ENCODE data around the gene DGCR6L. TPM values are rescaled to one million over a fixed set of nuclear protein-coding genes. Genes with fewer than 3 reads are reported as not detected.
"Not testable (repeated sequence)": the region's sequence is repeated elsewhere in the genome, so short reads cannot be mapped to it uniquely, and the experiment has no call there.

DGCR6L gene
- polyA plus RNA-seq (2012; ENCODE audit: insufficient read depth, insufficient read length, low read depth) = 200 TPM

GRCh38 chr22:20319745-20320658 lies at the start of gene DGCR6L:
Gene DGCR6L (minus strand): TSS chr22:20320060. CDS start chr22:20319988, 72 bp downstream.
- no peaks in the 10 kb centered on the region for H3K4me1 ChIP-seq
- H3K4me3 ChIP-seq (ENCODE audit: low read depth, low read length) = peak within 1 kb of the TSS; percentile 95
- TF ChIP-seq CTCF (IDR thresholded peaks at IDR 0.05; ENCODE audit: low read depth, low read length) = no peak
- no peaks in the 10 kb centered on the region for H3K27me3 ChIP-seq
- DNase-seq = peak; percentile 97
- H3K36me3 ChIP-seq = no peaks in the 10 kb centered on the region; the same call in 1 of the 2 replicates
- no peaks in the 10 kb centered on the region for H3K9me3 ChIP-seq

- DNase-seq; H3K4me3 ChIP-seq (ENCODE audit: low read depth, low read length); H3K4me1 ChIP-seq: not testable (repeated sequence)
Observed at GRCh38 chr22:20368875-20369274, 49.0 kb upstream of the DGCR6L start.

GRCh38 chr22:20366841-20367240 lies 47.0 kb upstream of the DGCR6L start:
- H3K9me3 ChIP-seq; H3K36me3 ChIP-seq; H3K4me3 ChIP-seq (ENCODE audit: low read depth, low read length); H3K27me3 ChIP-seq; DNase-seq; H3K4me1 ChIP-seq: not testable (repeated sequence)

More at GRCh38 chr22:20368875-20369274, 49.0 kb upstream of the DGCR6L start:
- not testable (repeated sequence) for H3K9me3 ChIP-seq, H3K36me3 ChIP-seq, H3K27me3 ChIP-seq

GRCh38 chr22:20364335-20365260 lies 44.7 kb upstream of the DGCR6L start:
- not testable (repeated sequence) for DNase-seq

GRCh38 chr22:20362403-20362802 lies 42.5 kb upstream of the DGCR6L start:
- not testable (repeated sequence) for H3K4me1 ChIP-seq; DNase-seq; H3K27me3 ChIP-seq; H3K9me3 ChIP-seq; H3K4me3 ChIP-seq (ENCODE audit: low read depth, low read length); H3K36me3 ChIP-seq

More at GRCh38 chr22:20364335-20365260, 44.7 kb upstream of the DGCR6L start:
- not testable (repeated sequence) for H3K9me3 ChIP-seq; H3K4me3 ChIP-seq (ENCODE audit: low read depth, low read length); H3K36me3 ChIP-seq; H3K27me3 ChIP-seq; H3K4me1 ChIP-seq

GRCh38 chr22:20361752-20362229 lies 41.9 kb upstream of the DGCR6L start:
- H3K36me3 ChIP-seq; H3K9me3 ChIP-seq; H3K27me3 ChIP-seq; H3K4me3 ChIP-seq (ENCODE audit: low read depth, low read length); H3K4me1 ChIP-seq; DNase-seq: not testable (repeated sequence)

GRCh38 chr22:20360866-20361751 lies 41.2 kb upstream of the DGCR6L start:
- not testable (repeated sequence) for H3K36me3 ChIP-seq; H3K4me1 ChIP-seq; DNase-seq; H3K9me3 ChIP-seq; H3K27me3 ChIP-seq; H3K4me3 ChIP-seq (ENCODE audit: low read depth, low read length)

- H3K4me1 ChIP-seq; H3K4me3 ChIP-seq (ENCODE audit: low read depth, low read length); H3K36me3 ChIP-seq; DNase-seq; H3K27me3 ChIP-seq; H3K9me3 ChIP-seq: not testable (repeated sequence)
Observed at GRCh38 chr22:20360261-20360660, 40.4 kb upstream of the DGCR6L start.

- H3K4me3 ChIP-seq (ENCODE audit: low read depth, low read length); H3K27me3 ChIP-seq; H3K4me1 ChIP-seq; H3K36me3 ChIP-seq; H3K9me3 ChIP-seq; DNase-seq: not testable (repeated sequence)
Observed at GRCh38 chr22:20358503-20359239, 38.8 kb upstream of the DGCR6L start.

GRCh38 chr22:20357967-20358366 lies 38.1 kb upstream of the DGCR6L start:
- H3K9me3 ChIP-seq; DNase-seq; H3K4me3 ChIP-seq (ENCODE audit: low read depth, low read length); H3K36me3 ChIP-seq; H3K4me1 ChIP-seq; H3K27me3 ChIP-seq: not testable (repeated sequence)

- not testable (repeated sequence) for H3K27me3 ChIP-seq; H3K4me1 ChIP-seq; H3K4me3 ChIP-seq (ENCODE audit: low read depth, low read length); H3K9me3 ChIP-seq; DNase-seq; H3K36me3 ChIP-seq
Observed at GRCh38 chr22:20356906-20357305, 37.0 kb upstream of the DGCR6L start.

GRCh38 chr22:20355939-20356636 lies 36.2 kb upstream of the DGCR6L start:
- not testable (repeated sequence) for DNase-seq; H3K4me3 ChIP-seq (ENCODE audit: low read depth, low read length); H3K36me3 ChIP-seq; H3K9me3 ChIP-seq; H3K27me3 ChIP-seq; H3K4me1 ChIP-seq
